Esophagus squamous epithelium (tissue), 4 donors: ENCODE results near the gene TMEM191B.
"Not testable (repeated sequence)": the region's sequence is repeated elsewhere in the genome, so short reads cannot be mapped to it uniquely, and the experiment has no call there.

ENCODE experiments used
- CTCF ChIP-seq, 6 experiments: fragments of 450-650 bp in 4 of 6; fragments of 200-600 bp in 2 of 6; sonication (generic) in 2 of 6; IDR thresholded peaks; one replicate each; pipeline ENCODE4 v1.5.1; 2016 to 2019; ENCODE audit warnings: antibody characterized with exemption in 6 of 6, mild to moderate bottlenecking in 4 of 6, moderate library complexity in 4 of 6
- POLR2A ChIP-seq, 4 donors: fragments of 450-650 bp; IDR thresholded peaks; one replicate each; pipeline ENCODE4 v1.6.1; 2017; ENCODE audit warnings: antibody characterized with exemption in 4 of 4, mild to moderate bottlenecking in 4 of 4, moderate library complexity in 3 of 4

GRCh38 chr22:18551046-18551445, 23.4 kb downstream of the TMEM191B start:
- TF ChIP-seq CTCF, POLR2A (IDR thresholded peaks at IDR 0.05): not testable (repeated sequence)
